A673 (cell line): Measurements from ENCODE around the gene GAB1.

Experiments
- CTCF ChIP-seq: fragments of 300-800, 200-600 bp; sonication (generic); conservative IDR thresholded peaks from 2 replicates; pipeline ENCODE4 v1.5.1; 2017; ENCODE audit warnings: low read depth, mild to moderate bottlenecking, antibody characterized with exemption, low read length, moderate library complexity, mixed read lengths
- EZH2 ChIP-seq: fragments of 200-600 bp; sonication (generic); IDR thresholded peaks from 2 replicates; pipeline ENCODE4 v1.6.1; 2017; ENCODE audit warnings: borderline replicate concordance, low read depth, mild to moderate bottlenecking, mixed read lengths, antibody characterized with exemption, low read length; ENCODE audit not compliant: poor library complexity, severe bottlenecking

GRCh38 chr4:143372093-143372915, 35.6 kb downstream of the GAB1 start:
- TF ChIP-seq CTCF (no peak), EZH2 (no peak)
